ENCODE data around the gene PHKB.

The PHKB gene

GRCh38 chr16:47492036-47492427 is 30.9 kb downstream of the PHKB start:
- no peaks in the 10 kb centered on the region for H3K36me3 ChIP-seq (ENCODE audit: insufficient read depth, low read length)
- H3K4me3 ChIP-seq (ENCODE audit: low read length), result no peak overlapping the region
- no peak overlapping the region for H3K4me2 ChIP-seq (ENCODE audit: low read length)
- H3K27me3 ChIP-seq (ENCODE audit: control insufficient read depth, insufficient read depth, low read length), result no peaks in the 10 kb centered on the region
- peaks cover 9% of the 10 kb centered on the region for H3K4me1 ChIP-seq (ENCODE audit: control insufficient read depth, insufficient read depth, low read length)
- H3K9ac ChIP-seq (ENCODE audit: low read depth, low read length), result no peak overlapping the region
- peaks cover 6% of the 10 kb centered on the region for H3K9me3 ChIP-seq (replicated peaks; ENCODE audit: low read length)

GRCh38 chr16:47492428-47493377 is 31.6 kb downstream of the PHKB start:
- Histone ChIP-seq H3K4me1 (ENCODE audit: control insufficient read depth, insufficient read depth, low read length) (peaks cover 9% of the 10 kb centered on the region), H3K4me3 (ENCODE audit: low read length) (no peak overlapping the region), H3K9me3 (replicated peaks; ENCODE audit: low read length) (peaks cover 6% of the 10 kb centered on the region), H3K9ac (ENCODE audit: low read depth, low read length) (no peak overlapping the region), H3K36me3 (ENCODE audit: insufficient read depth, low read length) (peaks cover under 1% of the 10 kb centered on the region), H3K4me2 (ENCODE audit: low read length) (peak overlapping the region; percentile 34), H3K27me3 (ENCODE audit: control insufficient read depth, insufficient read depth, low read length) (no peaks in the 10 kb centered on the region)

DNA sequence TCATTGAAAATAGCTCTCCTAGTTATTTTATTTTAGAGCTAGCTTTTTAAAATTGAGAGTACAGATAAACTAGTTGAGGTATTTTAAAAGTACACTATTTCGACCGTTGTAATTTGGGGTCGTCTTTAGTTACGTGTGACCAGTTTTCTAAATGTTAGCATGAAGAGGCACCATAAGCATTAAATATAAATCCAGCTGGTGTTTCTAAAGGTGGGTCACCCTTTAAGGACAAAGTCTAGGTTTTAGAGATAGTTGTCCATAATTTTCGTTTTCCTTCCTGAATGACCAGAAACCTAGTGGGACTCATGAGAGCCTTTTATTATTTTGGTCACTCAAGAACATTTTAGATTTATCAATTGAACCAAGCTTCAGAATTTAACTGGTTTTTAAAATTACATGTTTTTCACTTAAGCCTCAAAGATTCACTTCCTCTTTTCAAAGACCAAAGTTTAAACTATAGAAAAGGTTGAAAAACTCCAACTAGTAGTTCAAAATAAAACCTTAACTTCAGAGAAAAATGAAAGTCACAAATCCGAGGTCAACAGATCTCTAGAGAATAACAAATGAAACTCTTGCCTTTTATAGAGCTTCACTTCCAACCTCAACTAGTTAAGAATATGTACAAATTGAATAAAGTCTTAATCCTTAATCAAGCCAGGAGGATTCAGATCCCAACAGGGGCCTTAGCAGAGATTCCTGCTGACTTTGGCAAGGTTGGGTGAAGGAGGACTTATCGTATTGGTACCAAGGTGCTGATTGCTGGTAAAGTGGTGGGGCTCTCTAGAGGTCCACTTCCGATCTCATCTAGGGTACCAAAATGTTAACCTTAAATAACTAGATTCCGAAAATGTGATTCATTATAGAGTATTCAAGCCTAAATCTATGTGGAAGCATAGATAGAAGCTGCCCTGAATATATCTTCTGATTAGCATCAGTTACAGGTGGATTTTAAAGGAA is 32.5 kb downstream of the PHKB start:
- no peak overlapping the region for H3K4me3 ChIP-seq (ENCODE audit: low read length)
- H3K4me2 ChIP-seq (ENCODE audit: low read length), result peak overlapping the region; percentile 34
- peaks cover 9% of the 10 kb centered on the region for H3K4me1 ChIP-seq (ENCODE audit: control insufficient read depth, insufficient read depth, low read length)
- peaks cover 6% of the 10 kb centered on the region for H3K36me3 ChIP-seq (ENCODE audit: insufficient read depth, low read length)
- no peaks in the 10 kb centered on the region for H3K27me3 ChIP-seq (ENCODE audit: control insufficient read depth, insufficient read depth, low read length)
- H3K9ac ChIP-seq (ENCODE audit: low read depth, low read length), result no peak overlapping the region
- peaks cover 6% of the 10 kb centered on the region for H3K9me3 ChIP-seq (replicated peaks; ENCODE audit: low read length)

- H3K36me3 ChIP-seq (ENCODE audit: insufficient read depth, low read length), result peaks cover 25% of the 10 kb centered on the region
- no peaks in the 10 kb centered on the region for H3K9me3 ChIP-seq (replicated peaks; ENCODE audit: low read length)
- H3K4me2 ChIP-seq (ENCODE audit: low read length), result no peak overlapping the region
- H3K9ac ChIP-seq (ENCODE audit: low read depth, low read length), result no peak overlapping the region
- H3K27me3 ChIP-seq (ENCODE audit: control insufficient read depth, insufficient read depth, low read length), result no peaks in the 10 kb centered on the region
- H3K4me1 ChIP-seq (ENCODE audit: control insufficient read depth, insufficient read depth, low read length), result no peaks in the 10 kb centered on the region
- H3K4me3 ChIP-seq (ENCODE audit: low read length), result no peak overlapping the region
Measured at GRCh38 chr16:47499080-47499699, 38.1 kb downstream of the PHKB start.

GRCh38 chr16:47499700-47500264 is 38.7 kb downstream of the PHKB start:
- Histone ChIP-seq H3K27me3 (ENCODE audit: control insufficient read depth, insufficient read depth, low read length) (no peaks in the 10 kb centered on the region), H3K36me3 (ENCODE audit: insufficient read depth, low read length) (peaks cover 28% of the 10 kb centered on the region), H3K4me3 (ENCODE audit: low read length) (no peak overlapping the region), H3K4me1 (ENCODE audit: control insufficient read depth, insufficient read depth, low read length) (no peaks in the 10 kb centered on the region), H3K9ac (ENCODE audit: low read depth, low read length) (no peak overlapping the region), H3K4me2 (ENCODE audit: low read length) (no peak overlapping the region), H3K9me3 (replicated peaks; ENCODE audit: low read length) (no peaks in the 10 kb centered on the region)

GRCh38 chr16:47503936-47504335 is 42.8 kb downstream of the PHKB start:
- Histone ChIP-seq H3K4me3 (ENCODE audit: low read length) (no peak overlapping the region), H3K9ac (ENCODE audit: low read depth, low read length) (no peak overlapping the region), H3K9me3 (replicated peaks; ENCODE audit: low read length) (no peaks in the 10 kb centered on the region), H3K27me3 (ENCODE audit: control insufficient read depth, insufficient read depth, low read length) (no peaks in the 10 kb centered on the region), H3K36me3 (ENCODE audit: insufficient read depth, low read length) (peaks cover 31% of the 10 kb centered on the region), H3K4me2 (ENCODE audit: low read length) (no peak overlapping the region), H3K4me1 (ENCODE audit: control insufficient read depth, insufficient read depth, low read length) (no peaks in the 10 kb centered on the region)

- Histone ChIP-seq H3K9me3 (replicated peaks; ENCODE audit: low read length) (no peaks in the 10 kb centered on the region), H3K4me3 (ENCODE audit: low read length) (no peak overlapping the region), H3K36me3 (ENCODE audit: insufficient read depth, low read length) (peaks cover 29% of the 10 kb centered on the region), H3K9ac (ENCODE audit: low read depth, low read length) (no peak overlapping the region), H3K4me1 (ENCODE audit: control insufficient read depth, insufficient read depth, low read length) (no peaks in the 10 kb centered on the region), H3K27me3 (ENCODE audit: control insufficient read depth, insufficient read depth, low read length) (no peaks in the 10 kb centered on the region), H3K4me2 (ENCODE audit: low read length) (no peak overlapping the region)
Measured at GRCh38 chr16:47504599-47504998, 43.5 kb downstream of the PHKB start.

- H3K9ac ChIP-seq (ENCODE audit: low read depth, low read length), result no peak overlapping the region
- H3K9me3 ChIP-seq (replicated peaks; ENCODE audit: low read length), result no peaks in the 10 kb centered on the region
- H3K4me1 ChIP-seq (ENCODE audit: control insufficient read depth, insufficient read depth, low read length), result no peaks in the 10 kb centered on the region
- H3K4me2 ChIP-seq (ENCODE audit: low read length), result no peak overlapping the region
- no peak overlapping the region for H3K4me3 ChIP-seq (ENCODE audit: low read length)
- H3K27me3 ChIP-seq (ENCODE audit: control insufficient read depth, insufficient read depth, low read length), result no peaks in the 10 kb centered on the region
- H3K36me3 ChIP-seq (ENCODE audit: insufficient read depth, low read length), result peaks cover 23% of the 10 kb centered on the region
Measured at GRCh38 chr16:47506800-47507199, 45.7 kb downstream of the PHKB start.

DNA sequence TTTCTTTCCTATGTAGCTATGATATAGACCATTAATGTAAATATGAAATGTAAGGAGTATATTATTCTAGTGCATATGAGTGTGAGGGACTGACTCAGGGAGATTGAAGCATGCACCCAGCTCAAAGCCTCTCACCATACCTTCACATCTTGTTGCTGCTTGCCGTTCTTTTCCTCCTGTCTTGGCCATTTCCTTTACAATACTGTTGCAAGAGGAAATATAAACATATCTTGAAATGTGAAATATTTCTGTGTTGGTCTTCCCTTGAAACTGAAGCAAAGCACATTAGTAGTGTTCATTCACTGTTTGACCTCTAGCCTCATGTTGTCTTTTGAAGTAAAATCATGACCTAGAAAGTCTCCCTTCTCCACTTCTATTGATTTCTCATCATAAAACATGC is 46.6 kb downstream of the PHKB start:
- H3K4me1 ChIP-seq (ENCODE audit: control insufficient read depth, insufficient read depth, low read length), result no peaks in the 10 kb centered on the region
- H3K4me3 ChIP-seq (ENCODE audit: low read length), result no peak overlapping the region
- H3K27me3 ChIP-seq (ENCODE audit: control insufficient read depth, insufficient read depth, low read length), result no peaks in the 10 kb centered on the region
- peaks cover 27% of the 10 kb centered on the region for H3K36me3 ChIP-seq (ENCODE audit: insufficient read depth, low read length)
- H3K9me3 ChIP-seq (replicated peaks; ENCODE audit: low read length), result no peaks in the 10 kb centered on the region
- H3K4me2 ChIP-seq (ENCODE audit: low read length), result no peak overlapping the region
- no peak overlapping the region for H3K9ac ChIP-seq (ENCODE audit: low read depth, low read length)

- no peaks in the 10 kb centered on the region for H3K4me1 ChIP-seq (ENCODE audit: control insufficient read depth, insufficient read depth, low read length)
- H3K36me3 ChIP-seq (ENCODE audit: insufficient read depth, low read length), result peaks cover 18% of the 10 kb centered on the region
- no peak overlapping the region for H3K4me2 ChIP-seq (ENCODE audit: low read length)
- no peak overlapping the region for H3K4me3 ChIP-seq (ENCODE audit: low read length)
- H3K9ac ChIP-seq (ENCODE audit: low read depth, low read length), result no peak overlapping the region
- no peaks in the 10 kb centered on the region for H3K9me3 ChIP-seq (replicated peaks; ENCODE audit: low read length)
- no peaks in the 10 kb centered on the region for H3K27me3 ChIP-seq (ENCODE audit: control insufficient read depth, insufficient read depth, low read length)
Measured at GRCh38 chr16:47511882-47512281, 50.8 kb downstream of the PHKB start.

DNA sequence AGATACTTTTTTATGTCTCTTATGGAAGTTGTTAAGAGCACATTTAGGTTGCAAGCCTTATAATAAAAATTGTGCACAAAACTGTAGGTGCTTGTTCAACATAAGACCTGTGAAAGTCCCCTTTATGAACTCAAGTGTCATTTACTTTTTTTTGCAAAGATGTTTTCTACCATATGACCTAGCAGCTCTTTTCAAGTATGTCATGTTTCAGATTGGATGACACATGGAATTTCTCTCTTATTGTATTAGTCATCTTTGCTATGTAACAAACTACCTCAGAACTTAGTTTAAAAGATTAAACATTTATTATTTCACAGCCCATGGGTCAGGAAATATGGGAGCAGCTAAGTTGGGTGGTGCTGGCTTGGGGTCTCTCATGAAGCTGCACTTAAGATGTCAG is 57.9 kb downstream of the PHKB start:
- Histone ChIP-seq H3K36me3 (ENCODE audit: insufficient read depth, low read length) (no peaks in the 10 kb centered on the region), H3K27me3 (ENCODE audit: control insufficient read depth, insufficient read depth, low read length) (no peaks in the 10 kb centered on the region), H3K9me3 (replicated peaks; ENCODE audit: low read length) (no peaks in the 10 kb centered on the region), H3K4me3 (ENCODE audit: low read length) (no peak overlapping the region), H3K4me1 (ENCODE audit: control insufficient read depth, insufficient read depth, low read length) (no peaks in the 10 kb centered on the region), H3K9ac (ENCODE audit: low read depth, low read length) (no peak overlapping the region), H3K4me2 (ENCODE audit: low read length) (no peak overlapping the region)

Data from skeletal muscle satellite cell (primary cell).